Lung (tissue), 12 donors: Measurements from ENCODE around the gene FAM219B. TPM values are rescaled to one million over a fixed set of nuclear protein-coding genes. Genes with fewer than 3 reads are reported as not detected.
A peak's percentile ranks its signal among the peaks of the same experiment; 100 is the strongest.

Experiments
- ATAC-seq: fragments of 200-7000 bp; cut with Tn5 transposase; one replicate; pipeline ENCODE4 v1.9.1; 2020; ENCODE audit warnings: moderate number of reproducible peaks; ENCODE audit not compliant: insufficient read depth, low FRiP score
- DNase-seq, 3 donors: peaks; one replicate each; pipeline ENCODE4 v3.0.0-alpha.2; 2013 to 2017
- H3K27ac ChIP-seq, 2 donors: one replicate each; pipeline ENCODE4 v1.5.1; 2013; ENCODE audit warnings: mild to moderate bottlenecking in 2 of 2, moderate library complexity in 2 of 2, control low read depth in 1 of 2, inconsistent platforms in 1 of 2, low read depth in 1 of 2, low read length in 1 of 2
- H3K27me3 ChIP-seq, 3 donors: one replicate each; pipeline ENCODE4 v1.5.1; 2013; ENCODE audit warnings: low read length in 2 of 3; ENCODE audit not compliant: control insufficient read depth in 3 of 3, insufficient read depth in 3 of 3
- H3K36me3 ChIP-seq, 4 donors: one replicate each; pipeline ENCODE4 v1.5.1; 2013; ENCODE audit warnings: low read length in 4 of 4, mild to moderate bottlenecking in 1 of 4, moderate library complexity in 1 of 4; ENCODE audit not compliant: control insufficient read depth in 4 of 4, insufficient read depth in 4 of 4
- H3K4me1 ChIP-seq, 5 donors: one replicate each; pipeline ENCODE4 v1.5.1; 2013; ENCODE audit warnings: low read length in 5 of 5, mild to moderate bottlenecking in 2 of 5, moderate library complexity in 1 of 5; ENCODE audit not compliant: control insufficient read depth in 5 of 5, insufficient read depth in 5 of 5
- H3K4me3 ChIP-seq: one replicate; pipeline ENCODE4 v1.5.1; 2013; ENCODE audit warnings: mild to moderate bottlenecking, control low read depth, moderate library complexity
- H3K9ac ChIP-seq, 2 donors: one replicate each; pipeline ENCODE4 v1.5.1; 2013; ENCODE audit warnings: low read length in 2 of 2, control low read depth in 1 of 2; ENCODE audit not compliant: insufficient read depth in 1 of 2
- H3K9me3 ChIP-seq, 4 donors: one replicate each; pipeline ENCODE4 v1.5.1; 2013; ENCODE audit warnings: low read length in 3 of 4, mild to moderate bottlenecking in 1 of 4, moderate library complexity in 1 of 4; ENCODE audit not compliant: control insufficient read depth in 4 of 4, insufficient read depth in 3 of 4
- CTCF ChIP-seq: IDR thresholded peaks from 2 replicates; pipeline ENCODE4 v1.5.1; 2012; ENCODE audit warnings: mild to moderate bottlenecking; ENCODE audit errors: control extremely low read depth, extremely low read depth
- WGBS, 2 donors: extraction: QIAGEN DNeasy Blood & Tissue Kit; methylation state at CpG; one replicate each; pipeline ENCODE4 v1.1.7; 2013; 5-methylcytosine and 5-hydroxymethylcytosine counted together
- polyA plus RNA-seq, 2 donors: library from polyadenylated mRNA; stranded (reverse); fragments of 200-250 nt; gene quantifications; one replicate each; pipeline ENCODE4 v1.2.1, GENCODE V29; 2013
- total RNA-seq, 2 donors: library from RNA; depleted of rRNA in 1 of 2; stranded (reverse); fragments of >200 nt in 1 of 2; gene quantifications; one replicate each; pipeline ENCODE4 v1.2.1, GENCODE V29; 2014 to 2021
- donor health status: control.
- donor health status: control.
- donor health status: Bipolar disorder and iron deficiency.
- donor health status: healthy.
- donor health status: DM: yes; HTN: yes; CAD: no.

The FAM219B gene
- total and polyA plus RNA-seq, 4 donors = 32.4 to 88.4 (median 42.5) TPM

GRCh38 chr15:74954515-74954914 is 47.9 kb upstream of the FAM219B start:
- ATAC-seq (no peak), DNase-seq (peak; percentile 89 to 95 (median 93))
- H3K4me3 ChIP-seq = no peak overlapping the region
- H3K27me3 ChIP-seq = peaks cover 0 to 22% (median 0%) of the 10 kb centered on the region in 3 donors
- no peaks in the 10 kb centered on the region for H3K9me3 ChIP-seq
- H3K27ac ChIP-seq = no peak overlapping the region
- TF ChIP-seq CTCF = no peak
- peak overlapping the region in 1 of 2 donors; percentile 8 for H3K9ac ChIP-seq
- no peaks in the 10 kb centered on the region for H3K36me3 ChIP-seq
- peaks cover 0 to 45% (median 13%) of the 10 kb centered on the region in 5 donors for H3K4me1 ChIP-seq

- DNase-seq = no peak
- no peaks in the 10 kb centered on the region for H3K36me3 ChIP-seq
- 70 to 71% methylated on average over 3 of the region's 3 CpGs for WGBS, 2 donors
- no peaks in the 10 kb centered on the region for H3K27me3 ChIP-seq
- peaks cover 0 to 25% (median 8%) of the 10 kb centered on the region in 5 donors for H3K4me1 ChIP-seq
- no peak for ATAC-seq
- H3K9ac ChIP-seq = no peak overlapping the region
- TF ChIP-seq CTCF = no peak
- H3K9me3 ChIP-seq = no peaks in the 10 kb centered on the region
- no peak overlapping the region for H3K27ac ChIP-seq
- no peak overlapping the region for H3K4me3 ChIP-seq
Observed at GRCh38 chr15:74951006-74951405, 44.4 kb upstream of the FAM219B start.

GRCh38 chr15:74950078-74950908 is 43.6 kb upstream of the FAM219B start:
- DNase-seq (peak; percentile 82 to 88 (median 88)), ATAC-seq (peak; percentile 65)
- H3K9me3 ChIP-seq = no peaks in the 10 kb centered on the region
- 49 to 59% methylated on average over 7 of the region's 7 CpGs for WGBS, 2 donors
- no peak overlapping the region for H3K4me3 ChIP-seq
- H3K27me3 ChIP-seq = no peaks in the 10 kb centered on the region
- peaks cover 0 to 18% (median 8%) of the 10 kb centered on the region in 5 donors for H3K4me1 ChIP-seq
- peak; percentile 99 for TF ChIP-seq CTCF
- no peaks in the 10 kb centered on the region for H3K36me3 ChIP-seq
- no peak overlapping the region for H3K27ac ChIP-seq
- H3K9ac ChIP-seq = no peak overlapping the region
